Omental fat pad (tissue), 4 donors: ENCODE data around the gene UROC1. TPM values are rescaled to one million over a fixed set of nuclear protein-coding genes. Genes with fewer than 3 reads are reported as not detected.

Experiments
- ATAC-seq: fragments of 150-250 bp; one replicate; pipeline ENCODE4 v1.9.1; 2016; ENCODE audit warnings: mild to moderate bottlenecking, moderate library complexity; ENCODE audit not compliant: low FRiP score
- DNase-seq: peaks from one replicate; pipeline ENCODE4 v3.0.0-alpha.2; 2019; ENCODE audit warnings: low spot score
- CTCF ChIP-seq, 3 donors: fragments of 450-650 bp; IDR thresholded peaks; one replicate each; pipeline ENCODE4 v1.5.1; 2016 to 2017; ENCODE audit warnings: antibody characterized with exemption in 3 of 3, mild to moderate bottlenecking in 3 of 3, moderate library complexity in 2 of 3
- small RNA-seq: library from RNA; depleted of rRNA; stranded (forward); fragments of <200 nt; gene quantifications from one replicate; pipeline ENCODE3, GENCODE V24; 2016
- total RNA-seq, 4 donors: library from RNA; depleted of rRNA; stranded (reverse); fragments of >200 nt; gene quantifications; one replicate each; pipeline ENCODE4 v1.1.0, GENCODE V29; 2016

UROC1 gene
- total RNA-seq, 4 donors from 2014 or later = not detected

DNA sequence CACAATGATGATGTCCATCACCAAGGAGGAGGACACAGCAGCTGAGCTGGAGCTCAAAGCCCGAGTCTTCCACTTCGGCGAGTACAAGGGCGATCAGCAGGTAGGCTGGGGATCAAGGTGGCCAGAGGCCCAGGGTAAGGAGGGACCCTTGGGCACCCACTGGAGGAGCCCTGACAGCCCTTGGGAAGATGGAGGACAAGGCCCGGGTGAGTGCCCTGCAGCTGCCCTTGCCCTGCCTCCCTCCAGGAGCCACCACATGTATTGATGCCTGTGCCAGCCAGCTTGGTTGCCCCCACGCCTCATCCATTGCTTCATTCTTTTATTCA is 84.5 kb downstream of the UROC1 start:
- no peak for ATAC-seq
- TF ChIP-seq CTCF (IDR thresholded peaks at IDR 0.05) = no peak

GRCh38 chr3:126432361-126433104 is 85.0 kb downstream of the UROC1 start:
- ATAC-seq = no peak
- no peak for TF ChIP-seq CTCF (IDR thresholded peaks at IDR 0.05)

More for the DNA sequence above, 84.5 kb downstream of the UROC1 start:
- DNase-seq = no peak

More at GRCh38 chr3:126432361-126433104, 85.0 kb downstream of the UROC1 start:
- no peak for DNase-seq

Small RNA genes within 50 kb of the gene (small RNA-seq; reads per million reads assigned to genes)
- 0.52 reads per million for gene RNA5SP138

Other genes starting within 250 kb of the UROC1 start
- 10 to 100 TPM; 22.3 to 73.1 (median 59.9) TPM for gene KLF15, start 160.4 kb downstream of the UROC1 start, total RNA-seq
- not detected for gene CFAP100, start 122.9 kb downstream of the UROC1 start, total RNA-seq
- gene ZXDC, start 41.9 kb downstream of the UROC1 start, total RNA-seq = 10 to 100 TPM; 22.7 to 47.0 (median 27.9) TPM
- gene CHST13, start 6.4 kb upstream of the UROC1 start, total RNA-seq = 1 to 10 TPM in 2 of 4 donors, under 1 TPM in 1, not detected in 1; 0.46 to 2.3 (median 1.7) TPM
- not detected for gene C3orf22, start 41.2 kb upstream of the UROC1 start, total RNA-seq
- 10 to 100 TPM in 1 of 4 donors, 1 to 10 TPM in 3; 6.4 to 12.5 (median 8.3) TPM for gene TXNRD3, start 137.4 kb upstream of the UROC1 start, total RNA-seq
- 10 to 100 TPM in 2 of 4 donors, 1 to 10 TPM in 2; 7.5 to 19.7 (median 11.5) TPM for gene CHCHD6, start 186.5 kb upstream of the UROC1 start, total RNA-seq